Thyroid gland (tissue), 4 donors: ENCODE data around the gene GAMT.

Experiments
- CTCF ChIP-seq, 6 experiments: fragments of 200-600 bp in 3 of 6; fragments of 450-650 bp in 3 of 6; sonication (generic) in 3 of 6; IDR thresholded peaks; one replicate each; pipeline ENCODE4 v1.5.1; 2016 to 2019; ENCODE audit warnings: antibody characterized with exemption in 6 of 6, mild to moderate bottlenecking in 2 of 6, inconsistent platforms in 1 of 6, moderate library complexity in 1 of 6
- POLR2A ChIP-seq, 2 donors: fragments of 450-650 bp; IDR thresholded peaks; one replicate each; pipeline ENCODE4 v1.6.1; 2017; ENCODE audit warnings: antibody characterized with exemption in 2 of 2, mild to moderate bottlenecking in 2 of 2, moderate library complexity in 1 of 2

GRCh38 chr19:1373534-1374249 lies 27.6 kb downstream of the GAMT start:
- TF ChIP-seq CTCF (IDR thresholded peaks at IDR 0.05) (no peak), POLR2A (IDR thresholded peaks at IDR 0.05) (no peak)
